Stimulated activated naive CD8-positive, alpha-beta T cell treated with anti-CD3 and anti-CD28 coated beads, Interleukin-15, amount 100 ng/mL, for 72 hours (primary cell): ENCODE measurements around the gene PROX1.

Source experiments
- ATAC-seq: fragments of 150-1000 bp; cut with Tn5 transposase; 2 replicates; pipeline ENCODE4 v1.10.0; 2021; ENCODE audit warnings: mild to moderate bottlenecking, moderate library complexity
- DNase-seq, 2 donors: peaks; one replicate each; pipeline ENCODE4 v3.0.0; 2021 to 2022
- H3K27ac Mint-ChIP-seq, 2 donors: one replicate each; pipeline ENCODE4 v1.8.0; 2022; ENCODE audit warnings: mild to moderate bottlenecking in 2 of 2, mixed read lengths in 2 of 2, moderate library complexity in 2 of 2
- H3K27me3 Mint-ChIP-seq: one replicate; pipeline ENCODE4 v1.8.0; 2022; ENCODE audit warnings: mixed read lengths
- H3K4me1 Mint-ChIP-seq: one replicate; pipeline ENCODE4 v1.8.0; 2022; ENCODE audit warnings: mild to moderate bottlenecking, mixed read lengths
- H3K4me3 Mint-ChIP-seq, 2 donors: one replicate each; pipeline ENCODE4 v1.8.0; 2022; ENCODE audit warnings: mild to moderate bottlenecking in 2 of 2, mixed read lengths in 2 of 2, moderate library complexity in 1 of 2
- H3K9me3 Mint-ChIP-seq, 2 donors: one replicate each; pipeline ENCODE4 v1.8.0; 2022; ENCODE audit warnings: mixed read lengths in 2 of 2

PROX1 gene

GRCh38 chr1:214021321-214021720 is 33.5 kb downstream of the PROX1 start:
- ATAC-seq (no peak), DNase-seq (no peak)
- Mint-ChIP-seq H3K27ac (no peak overlapping the region), H3K27me3 (no peaks in the 10 kb centered on the region), H3K4me3 (no peak overlapping the region), H3K9me3 (no peaks in the 10 kb centered on the region), H3K4me1 (no peaks in the 10 kb centered on the region)

- Mint-ChIP-seq H3K4me3 (no peak overlapping the region), H3K4me1 (no peaks in the 10 kb centered on the region), H3K27ac (no peak overlapping the region), H3K9me3 (no peaks in the 10 kb centered on the region), H3K27me3 (peaks cover 7% of the 10 kb centered on the region)
- ATAC-seq (no peak), DNase-seq (no peak)
Observed at GRCh38 chr1:214022229-214022791, 34.5 kb downstream of the PROX1 start.

GRCh38 chr1:214022810-214023425 is 35.1 kb downstream of the PROX1 start:
- Mint-ChIP-seq H3K27ac (no peak overlapping the region), H3K4me1 (no peaks in the 10 kb centered on the region), H3K4me3 (no peak overlapping the region), H3K27me3 (peaks cover 11% of the 10 kb centered on the region), H3K9me3 (no peaks in the 10 kb centered on the region)
- ATAC-seq: no peak
- DNase-seq: no peak

DNA sequence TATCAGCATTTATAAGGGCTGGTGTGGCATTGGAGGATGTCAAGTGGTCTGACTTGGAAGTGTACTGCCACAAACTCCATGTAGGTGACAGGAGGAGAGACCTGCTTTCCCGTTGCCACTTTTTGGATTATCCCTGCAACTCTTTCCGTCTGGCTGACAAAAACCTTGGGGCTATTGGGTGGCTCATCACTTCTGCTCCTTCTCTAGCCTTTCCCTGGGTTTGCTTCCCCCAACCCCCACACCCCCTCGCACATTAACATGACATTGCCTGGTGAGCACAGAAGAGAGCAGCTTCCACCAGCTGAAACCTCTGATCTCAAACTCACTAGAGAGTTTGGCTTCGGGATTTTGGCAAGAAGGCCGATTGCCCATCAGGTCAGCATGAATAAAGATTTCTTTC is 39.2 kb downstream of the PROX1 start:
- H3K4me1 Mint-ChIP-seq: no peaks in the 10 kb centered on the region
- H3K9me3 Mint-ChIP-seq: no peaks in the 10 kb centered on the region
- no peak overlapping the region for H3K27ac Mint-ChIP-seq
- no peak for DNase-seq
- peaks cover 19% of the 10 kb centered on the region for H3K27me3 Mint-ChIP-seq
- ATAC-seq: no peak
- H3K4me3 Mint-ChIP-seq: no peak overlapping the region

DNA sequence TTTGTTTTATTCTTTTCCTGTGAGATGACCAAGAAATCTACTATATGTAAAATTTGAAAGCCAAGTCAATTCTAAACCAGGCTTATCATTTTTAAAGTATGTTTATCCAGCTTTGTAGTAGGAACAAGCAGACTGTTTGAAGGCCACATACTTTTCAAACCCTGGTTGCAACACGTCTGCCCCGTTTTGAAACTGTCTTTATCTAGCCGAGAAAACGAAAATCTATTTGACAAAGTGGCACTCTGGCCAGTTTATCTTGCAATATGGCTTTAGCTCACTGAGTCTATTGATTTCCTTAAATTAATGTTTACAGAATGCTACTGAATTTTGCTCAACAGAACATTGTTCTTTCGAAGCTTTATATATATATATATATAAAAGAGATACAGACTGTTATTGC is 39.7 kb downstream of the PROX1 start:
- H3K27ac Mint-ChIP-seq: no peak overlapping the region
- ATAC-seq: no peak
- no peaks in the 10 kb centered on the region for H3K4me1 Mint-ChIP-seq
- DNase-seq: no peak
- no peak overlapping the region for H3K4me3 Mint-ChIP-seq
- H3K27me3 Mint-ChIP-seq: peaks cover 19% of the 10 kb centered on the region
- no peaks in the 10 kb centered on the region for H3K9me3 Mint-ChIP-seq

DNA sequence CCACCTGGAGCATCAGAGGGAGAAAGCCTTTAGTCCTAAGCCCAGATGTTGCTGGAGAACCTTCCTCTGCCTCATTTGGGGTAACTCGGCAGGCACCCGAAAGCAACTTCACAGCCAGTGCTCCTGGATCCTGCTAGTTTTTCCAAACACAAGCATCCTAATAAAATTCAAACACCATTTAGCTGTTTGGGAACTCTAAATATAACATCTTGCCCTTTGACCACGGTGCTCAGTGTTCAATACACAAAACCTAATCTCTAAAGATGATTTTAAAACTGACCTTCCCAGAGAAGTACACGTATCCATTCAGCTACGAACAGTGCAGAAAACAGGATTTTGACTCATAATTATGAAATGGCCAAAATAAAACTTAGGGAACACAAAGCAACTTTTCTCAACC is 40.3 kb downstream of the PROX1 start:
- Mint-ChIP-seq H3K4me1 (no peaks in the 10 kb centered on the region), H3K27ac (no peak overlapping the region), H3K27me3 (peaks cover 19% of the 10 kb centered on the region), H3K4me3 (no peak overlapping the region), H3K9me3 (no peaks in the 10 kb centered on the region)
- DNase-seq: no peak
- ATAC-seq: no peak

DNA sequence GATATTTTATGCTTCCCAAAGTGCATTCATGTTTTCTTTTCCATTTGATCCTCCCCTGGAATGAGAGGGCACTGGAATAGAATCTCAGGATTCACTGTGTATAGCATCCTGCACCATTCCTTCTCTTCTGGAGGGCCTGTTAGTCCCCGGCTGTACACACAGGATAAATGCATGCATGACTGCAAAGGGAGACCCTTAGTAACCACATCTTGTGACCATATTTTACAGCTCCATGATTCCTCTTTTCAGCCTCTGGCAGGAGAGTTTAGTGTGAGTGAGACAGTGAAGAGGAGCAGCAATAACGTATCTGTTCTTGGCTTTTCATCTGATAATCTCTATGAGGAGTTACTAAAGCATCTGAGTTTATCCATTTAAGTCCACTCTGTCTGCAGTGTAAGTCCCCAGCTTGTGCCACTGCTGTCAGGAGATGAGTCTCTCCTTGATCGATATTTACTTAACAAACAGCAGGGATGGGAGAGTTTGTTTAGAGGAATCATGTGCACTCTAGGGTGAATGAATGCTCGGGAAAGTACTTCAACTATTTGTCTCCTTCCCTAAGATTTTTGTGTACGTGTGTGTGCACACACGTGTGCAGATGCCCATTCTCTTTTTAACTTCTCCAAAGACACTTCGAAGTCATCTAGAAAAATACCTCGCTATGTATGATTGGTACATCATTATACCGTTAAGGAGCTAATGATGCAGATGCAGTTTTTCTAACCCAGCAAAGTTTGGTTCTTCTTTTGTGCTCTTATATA is 41.1 kb downstream of the PROX1 start:
- ATAC-seq (no peak), DNase-seq (no peak)
- no peaks in the 10 kb centered on the region for H3K4me1 Mint-ChIP-seq
- H3K27me3 Mint-ChIP-seq: peaks cover 19% of the 10 kb centered on the region
- H3K27ac Mint-ChIP-seq: no peak overlapping the region
- H3K4me3 Mint-ChIP-seq: no peak overlapping the region
- no peaks in the 10 kb centered on the region for H3K9me3 Mint-ChIP-seq

DNA sequence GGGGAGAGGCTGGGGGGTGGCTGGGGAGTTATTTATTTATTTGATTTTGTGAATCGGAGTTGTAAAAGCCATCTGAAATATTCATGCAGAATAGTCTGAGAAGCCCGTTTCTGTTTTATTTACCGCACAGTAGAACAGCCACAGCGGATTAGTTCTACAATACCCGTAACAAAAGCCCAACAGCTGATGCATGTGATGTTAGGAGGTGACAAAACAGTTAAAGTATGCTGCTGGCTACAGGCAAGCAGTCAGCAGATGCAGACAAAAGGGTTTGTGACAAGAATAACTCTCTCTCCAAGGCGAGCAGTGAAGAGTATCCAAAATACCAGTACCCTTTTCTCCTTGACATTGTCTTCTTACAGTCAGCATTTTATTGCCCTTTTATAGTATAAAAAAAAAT is 42.0 kb downstream of the PROX1 start:
- no peak overlapping the region for H3K4me3 Mint-ChIP-seq
- no peaks in the 10 kb centered on the region for H3K4me1 Mint-ChIP-seq
- no peak for DNase-seq
- no peaks in the 10 kb centered on the region for H3K9me3 Mint-ChIP-seq
- no peak overlapping the region for H3K27ac Mint-ChIP-seq
- peaks cover 19% of the 10 kb centered on the region for H3K27me3 Mint-ChIP-seq
- no peak for ATAC-seq

DNA sequence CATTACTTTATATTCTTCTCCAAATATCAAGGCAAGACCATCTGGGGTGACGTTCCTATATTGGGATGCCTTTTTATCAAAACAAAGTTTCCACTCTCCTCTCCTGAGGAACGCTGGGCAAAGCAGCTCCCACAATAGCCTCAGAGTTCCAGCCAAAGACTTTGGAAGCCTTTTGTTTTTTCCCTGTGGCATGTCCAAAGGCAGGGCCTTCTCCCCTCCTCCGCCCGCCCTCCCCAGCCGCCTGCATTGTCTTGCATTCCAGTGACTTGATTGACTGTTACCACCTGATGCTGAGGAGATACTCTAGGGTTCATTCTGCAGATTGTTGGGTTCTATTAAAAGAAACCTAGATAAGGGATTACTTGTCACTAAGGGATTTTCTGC is 43.5 kb downstream of the PROX1 start:
- Mint-ChIP-seq H3K9me3 (no peaks in the 10 kb centered on the region), H3K4me3 (no peak overlapping the region), H3K27ac (no peak overlapping the region), H3K27me3 (peaks cover 19% of the 10 kb centered on the region), H3K4me1 (no peaks in the 10 kb centered on the region)
- DNase-seq (no peak), ATAC-seq (no peak)

- Mint-ChIP-seq H3K27ac (no peak overlapping the region), H3K4me3 (no peak overlapping the region), H3K4me1 (no peaks in the 10 kb centered on the region), H3K9me3 (no peaks in the 10 kb centered on the region), H3K27me3 (peaks cover 8% of the 10 kb centered on the region)
- DNase-seq: no peak
- no peak for ATAC-seq
Observed at GRCh38 chr1:214037468-214037867, 49.7 kb downstream of the PROX1 start.

DNA sequence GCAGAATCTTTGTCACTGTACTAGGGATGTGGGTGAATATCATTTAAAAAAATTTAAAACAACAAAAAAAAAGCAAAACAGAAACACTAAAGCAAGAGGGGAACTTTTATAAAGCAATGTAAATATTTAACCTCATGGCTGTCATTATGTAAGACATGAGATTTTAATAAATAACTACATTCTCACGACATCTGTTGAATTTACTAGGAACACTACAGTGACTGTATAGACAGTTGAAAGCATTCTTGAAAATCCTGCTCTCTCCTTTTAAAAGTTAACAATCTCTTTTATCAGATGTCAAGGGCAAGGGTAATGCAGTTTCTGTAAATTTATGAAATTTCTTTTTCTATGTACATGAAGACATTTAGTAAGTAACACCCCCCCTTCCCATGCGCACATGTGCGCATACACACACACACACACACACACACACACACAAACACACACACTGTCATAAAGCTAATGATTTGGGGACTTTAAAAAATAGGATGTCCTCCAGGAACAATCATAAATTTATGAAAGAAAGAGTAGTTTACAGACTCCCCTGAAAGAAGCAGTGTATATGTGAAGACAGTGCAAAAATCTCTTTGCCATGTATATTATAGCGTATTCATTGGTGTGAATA is 51.7 kb downstream of the PROX1 start:
- H3K9me3 Mint-ChIP-seq: no peaks in the 10 kb centered on the region
- no peak for DNase-seq
- H3K27ac Mint-ChIP-seq: no peak overlapping the region
- H3K4me3 Mint-ChIP-seq: no peak overlapping the region
- H3K4me1 Mint-ChIP-seq: no peaks in the 10 kb centered on the region
- no peak for ATAC-seq
- peaks cover 8% of the 10 kb centered on the region for H3K27me3 Mint-ChIP-seq

DNA sequence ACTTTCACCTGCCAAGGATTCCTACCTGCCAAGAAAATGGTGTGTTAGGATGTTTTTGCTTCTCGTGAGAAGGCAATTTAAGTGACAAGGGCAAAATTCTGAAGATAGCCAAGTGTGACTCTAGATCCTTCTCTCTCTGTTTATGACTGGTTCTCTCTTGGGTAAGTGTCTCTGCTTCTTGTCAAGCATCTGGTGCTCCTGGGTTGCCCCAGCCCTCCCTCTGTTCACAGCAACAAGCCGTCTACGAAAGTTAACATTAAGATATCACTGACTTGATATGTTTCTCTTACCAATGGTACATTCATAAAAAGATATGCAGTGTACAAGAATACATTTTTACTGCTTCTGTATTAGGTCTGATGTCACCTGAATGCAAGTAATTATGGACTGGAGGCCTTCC is 55.4 kb downstream of the PROX1 start:
- no peak for DNase-seq
- peaks cover 9% of the 10 kb centered on the region in 2 donors for H3K9me3 Mint-ChIP-seq
- no peaks in the 10 kb centered on the region for H3K4me1 Mint-ChIP-seq
- H3K27me3 Mint-ChIP-seq: peaks cover 8% of the 10 kb centered on the region
- no peak for ATAC-seq
- no peak overlapping the region for H3K27ac Mint-ChIP-seq
- H3K4me3 Mint-ChIP-seq: no peak overlapping the region

DNA sequence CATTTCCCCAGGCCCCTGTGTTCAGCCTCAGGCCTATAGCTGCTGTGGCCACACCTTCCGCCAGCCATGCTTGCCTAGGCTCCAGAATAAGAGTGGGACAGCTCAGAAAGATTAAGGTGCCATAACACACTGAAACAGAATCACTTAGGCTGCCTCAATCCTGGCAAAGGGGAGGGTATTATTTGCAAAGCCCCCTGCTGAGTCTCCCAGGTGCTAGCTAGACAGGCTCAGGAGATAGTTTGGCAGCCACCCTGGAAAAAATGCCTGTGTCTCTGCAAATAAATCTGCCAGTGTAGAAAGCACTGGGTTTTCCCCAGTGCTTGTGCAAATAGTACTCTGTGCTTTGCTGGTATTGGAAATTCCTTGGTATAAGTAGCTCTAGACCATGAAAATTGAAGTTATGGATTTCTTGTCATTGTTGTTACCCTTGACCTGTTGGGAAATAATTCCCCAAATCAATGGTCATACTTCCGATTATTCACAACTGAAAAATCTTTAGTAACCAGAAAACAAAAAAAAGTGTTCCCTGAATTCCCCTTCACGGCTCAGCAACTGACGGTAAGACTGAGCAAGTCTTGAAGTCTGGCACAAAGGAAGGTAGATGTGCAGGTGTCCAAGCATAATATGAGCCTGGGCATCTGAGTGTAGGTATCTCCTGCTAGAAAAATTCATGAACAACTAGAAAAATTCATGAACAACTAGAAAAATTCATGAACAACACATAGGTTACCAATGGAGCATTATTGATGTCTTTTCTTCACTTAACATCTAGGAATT is 56.9 kb downstream of the PROX1 start:
- no peak overlapping the region for H3K4me3 Mint-ChIP-seq
- no peak for ATAC-seq
- H3K27ac Mint-ChIP-seq: peak overlapping the region in 1 of 2 donors; percentile 14
- peaks cover 10 to 20% of the 10 kb centered on the region in 2 donors for H3K9me3 Mint-ChIP-seq
- H3K4me1 Mint-ChIP-seq: no peaks in the 10 kb centered on the region
- no peak for DNase-seq
- peaks cover 8% of the 10 kb centered on the region for H3K27me3 Mint-ChIP-seq

DNA sequence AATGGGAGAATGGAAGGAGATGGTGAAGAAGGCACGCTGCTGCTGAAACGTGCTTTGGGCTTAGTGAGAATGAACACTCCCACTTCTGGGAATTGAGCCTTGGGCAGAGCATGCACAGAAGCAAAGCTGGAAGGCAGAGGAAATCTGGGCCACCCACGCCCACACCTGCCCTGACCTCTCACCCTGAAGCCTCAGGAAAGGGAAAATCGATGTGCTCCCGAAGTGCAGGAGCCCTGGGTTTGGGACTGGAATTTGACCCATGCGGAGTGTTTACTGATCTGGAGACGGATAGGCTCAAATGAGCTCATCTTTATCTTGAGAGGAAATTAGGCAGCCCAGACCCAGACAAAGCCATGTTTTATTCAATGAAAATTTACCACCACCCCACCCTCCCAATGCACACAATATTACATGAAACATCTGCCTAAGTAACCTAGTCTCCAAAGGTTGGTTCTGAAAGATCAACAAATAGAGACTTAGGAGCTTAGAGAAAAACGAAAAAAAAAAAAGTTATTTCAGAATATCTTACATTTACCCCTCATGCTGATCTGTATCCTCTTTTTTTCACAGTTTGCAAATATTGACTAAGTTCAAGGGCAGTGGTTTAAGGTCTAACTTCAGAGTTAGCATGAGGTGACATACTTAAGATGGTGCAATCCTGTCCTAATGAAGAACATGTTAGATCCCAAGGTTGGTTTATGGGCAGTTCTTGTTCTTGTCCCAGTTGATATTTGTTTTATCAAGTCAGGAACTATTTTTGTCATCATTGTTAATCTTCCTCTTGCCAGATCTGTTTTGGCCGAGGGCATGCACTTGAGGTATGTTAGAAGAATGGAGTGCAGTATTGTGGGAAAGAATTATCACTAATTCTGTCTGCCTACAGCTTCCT is 63.0 kb downstream of the PROX1 start:
- DNase-seq: no peak
- no peak overlapping the region for H3K4me3 Mint-ChIP-seq
- no peaks in the 10 kb centered on the region for H3K4me1 Mint-ChIP-seq
- no peaks in the 10 kb centered on the region for H3K27me3 Mint-ChIP-seq
- H3K9me3 Mint-ChIP-seq: peaks cover 10 to 21% of the 10 kb centered on the region in 2 donors
- no peak for ATAC-seq
- no peak overlapping the region for H3K27ac Mint-ChIP-seq

- Mint-ChIP-seq H3K4me3 (no peak overlapping the region), H3K4me1 (no peaks in the 10 kb centered on the region), H3K27me3 (no peaks in the 10 kb centered on the region), H3K27ac (no peak overlapping the region), H3K9me3 (peaks cover 10 to 21% of the 10 kb centered on the region in 2 donors)
- DNase-seq (no peak), ATAC-seq (no peak)
Observed at GRCh38 chr1:214051786-214052185, 64.0 kb downstream of the PROX1 start.
